ENCODE measurements around the gene BTN3A1. TPM values are rescaled to one million over a fixed set of nuclear protein-coding genes. Genes with fewer than 3 reads are reported as not detected.
"Not testable (repeated sequence)": the region's sequence is repeated elsewhere in the genome, so short reads cannot be mapped to it uniquely, and the experiment has no call there.

The BTN3A1 gene
- total RNA-seq, 1 donor from 2014 or later = 75.7 TPM

DNA sequence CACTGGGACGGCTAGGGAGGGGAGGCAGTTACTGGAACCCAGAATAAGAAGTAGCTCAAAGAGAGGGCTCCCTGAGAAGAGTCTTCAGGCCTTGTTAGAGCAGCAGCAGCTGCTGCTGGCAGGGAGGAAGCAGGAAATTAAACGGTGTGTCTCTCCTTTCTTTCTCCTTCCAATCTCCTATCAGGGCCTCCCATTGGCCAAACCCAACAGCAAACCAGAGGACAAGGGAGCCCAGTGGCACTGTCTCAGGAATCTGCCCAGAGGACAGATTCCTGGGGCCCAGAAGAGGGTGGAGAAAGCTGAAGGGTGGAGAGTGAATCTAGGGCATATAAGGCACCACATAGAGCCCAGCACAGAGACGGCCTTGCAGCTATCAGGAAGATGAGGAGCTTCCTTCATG, 10.2 kb downstream of the BTN3A1 start:
- intact Hi-C loops (cut with micrococcal nuclease) = no loop called here

- intact Hi-C loops (cut with micrococcal nuclease) = no loop called here
These were observed 10.9 kb downstream of the BTN3A1 start for GRCh38 chr6:26412954-26413353.

GRCh38 chr6:26414281-26414680, 12.2 kb downstream of the BTN3A1 start:
- intact Hi-C loops (cut with micrococcal nuclease) = no loop called here

DNA sequence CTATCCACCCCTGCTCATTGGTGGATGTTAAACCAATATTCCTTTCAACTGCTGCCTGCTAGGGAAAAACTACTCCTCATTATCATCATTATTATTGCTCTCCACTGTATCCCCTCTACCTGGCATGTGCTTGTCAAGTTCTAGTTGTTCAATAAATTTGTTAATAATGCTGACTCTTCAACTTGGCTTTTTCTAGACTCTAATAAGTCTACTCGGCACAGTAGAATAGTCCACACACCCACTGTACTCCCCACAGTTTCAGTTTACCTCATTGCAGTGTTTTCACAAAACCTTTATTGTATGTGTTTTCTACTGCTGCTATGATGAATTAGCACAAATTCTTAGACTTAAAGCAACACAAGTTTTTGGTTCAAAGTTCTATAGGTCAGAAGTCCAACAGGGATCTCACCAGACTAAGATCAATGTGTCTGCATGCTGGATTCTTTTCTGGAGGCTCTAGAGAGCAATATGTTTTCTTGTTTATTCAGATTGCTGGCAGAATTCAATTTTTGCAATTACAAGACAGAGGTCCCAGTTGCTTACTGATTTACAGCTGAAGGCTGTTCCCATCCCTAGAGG, 13.1 kb downstream of the BTN3A1 start:
- intact Hi-C loops (cut with micrococcal nuclease) = no loop called here

- intact Hi-C loops (cut with micrococcal nuclease) = no loop called here
These were observed 13.7 kb downstream of the BTN3A1 start for GRCh38 chr6:26415791-26416190.

- intact Hi-C loops (cut with micrococcal nuclease) = no loop called here
These were observed 14.2 kb downstream of the BTN3A1 start for GRCh38 chr6:26416288-26416687.

- intact Hi-C loops (cut with micrococcal nuclease) = not testable (repeated sequence)
These were observed 16.0 kb downstream of the BTN3A1 start for GRCh38 chr6:26418077-26418476.

DNA sequence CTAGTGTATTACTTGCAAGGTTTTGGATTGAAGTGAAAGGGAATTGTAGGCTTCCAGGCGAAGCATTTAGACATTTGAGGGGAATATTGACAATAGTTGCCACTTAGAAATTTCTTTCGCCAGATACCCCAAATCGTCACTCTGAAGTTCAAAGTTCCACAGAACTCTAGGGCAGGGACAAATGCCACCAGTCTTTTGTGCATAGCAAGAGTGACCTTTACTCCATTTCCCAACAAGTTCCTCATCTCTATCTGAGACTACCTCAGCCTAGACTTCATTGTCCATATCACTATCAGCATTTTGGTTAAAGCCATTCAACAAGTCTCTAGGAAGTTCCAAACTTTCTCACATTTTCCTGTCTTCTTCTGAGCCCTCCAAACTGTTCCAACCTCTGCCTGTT, 16.7 kb downstream of the BTN3A1 start:
- intact Hi-C loops (cut with micrococcal nuclease) = not testable (repeated sequence)

DNA sequence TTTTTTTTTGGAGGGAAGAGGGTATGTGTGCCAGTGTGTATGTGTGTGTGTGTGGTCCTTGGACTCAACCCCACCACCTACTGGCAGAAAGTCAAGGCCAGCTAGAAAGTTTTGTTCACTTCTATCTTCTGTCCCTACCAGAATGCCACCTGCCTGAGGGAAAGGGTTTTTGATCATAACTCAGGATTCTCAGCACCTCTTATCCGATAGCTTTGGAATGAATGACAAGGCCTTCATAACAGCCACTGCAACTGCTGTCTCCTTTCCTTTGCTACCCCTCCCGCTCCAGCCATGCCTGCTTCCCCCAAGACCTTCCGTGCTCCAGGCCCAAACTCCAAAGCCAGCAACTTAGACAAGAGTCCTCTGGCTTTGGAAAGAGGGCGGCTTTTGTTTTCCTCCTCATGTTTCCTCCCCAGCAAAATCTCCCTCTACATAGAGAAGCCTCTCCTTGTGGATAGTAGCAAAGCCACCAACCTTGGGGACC, 18.7 kb downstream of the BTN3A1 start:
- intact Hi-C loops (cut with micrococcal nuclease) = loop anchor here (2.0 kb wide), 2 partner anchors 18 to 20 kb away; partner anchors contain the start of genes BTN3A1 and BTN3A3

GRCh38 chr6:26421259-26422144, 19.4 kb downstream of the BTN3A1 start:
- intact Hi-C loops (cut with micrococcal nuclease) = loop anchor here (2.0 kb wide), 2 partner anchors 19 kb away; partner anchors contain the start of genes BTN3A1 and BTN3A3

DNA sequence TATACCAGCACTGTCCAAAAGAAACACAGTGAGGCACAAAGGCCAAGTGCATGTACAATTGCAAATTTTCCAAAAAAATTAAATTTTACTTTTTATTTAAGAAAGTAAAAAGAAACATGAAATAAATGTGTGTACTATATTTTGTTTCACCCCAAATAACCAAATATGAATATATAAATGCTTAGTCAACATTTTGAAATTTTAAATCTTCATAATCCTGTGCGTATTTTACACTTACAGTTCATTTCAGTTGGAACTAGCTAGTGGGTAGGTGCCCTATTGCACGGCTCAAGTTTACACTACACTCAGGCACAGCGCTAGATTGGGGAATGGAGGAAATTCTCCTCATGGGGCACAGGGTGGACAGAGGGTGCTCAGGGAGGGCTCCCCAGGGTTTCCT, 20.3 kb downstream of the BTN3A1 start:
- intact Hi-C loops (cut with micrococcal nuclease) = no loop called here

DNA sequence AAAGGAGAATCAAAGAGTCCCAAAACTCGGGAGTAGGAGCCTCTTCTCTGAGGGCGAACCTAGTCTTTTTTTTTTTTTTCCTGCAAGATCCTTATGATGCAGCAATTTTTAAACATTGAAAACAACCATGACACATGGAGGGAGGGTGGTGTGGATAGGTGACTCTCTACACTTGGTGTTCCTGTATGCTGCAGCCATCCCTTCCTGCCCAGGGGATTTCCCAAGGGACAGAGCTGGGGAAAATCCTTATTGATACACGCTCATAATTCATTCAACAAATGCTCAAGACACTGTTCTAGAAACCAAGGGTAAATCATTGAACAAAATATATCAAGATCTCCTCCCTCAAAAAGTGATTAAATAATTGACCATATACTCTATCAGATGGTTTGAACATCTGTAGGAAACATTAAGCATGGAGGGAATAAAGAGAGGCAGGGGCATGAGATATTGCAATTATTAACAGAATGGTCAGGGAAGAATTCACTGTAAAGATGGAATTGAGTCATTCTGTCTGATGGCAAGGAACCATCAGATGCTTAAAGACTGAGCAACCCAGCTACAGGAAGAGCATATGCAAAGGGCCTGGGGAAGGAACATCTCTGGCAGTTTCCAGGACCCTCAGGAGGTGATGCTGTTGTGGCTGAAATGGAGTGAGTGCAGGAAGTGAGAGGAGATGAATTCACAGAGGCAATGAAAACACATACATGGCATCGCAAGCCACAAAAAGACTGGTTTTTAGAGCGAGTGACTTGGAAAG, 24.8 kb downstream of the BTN3A1 start:
- intact Hi-C loops (cut with micrococcal nuclease) = no loop called here

DNA sequence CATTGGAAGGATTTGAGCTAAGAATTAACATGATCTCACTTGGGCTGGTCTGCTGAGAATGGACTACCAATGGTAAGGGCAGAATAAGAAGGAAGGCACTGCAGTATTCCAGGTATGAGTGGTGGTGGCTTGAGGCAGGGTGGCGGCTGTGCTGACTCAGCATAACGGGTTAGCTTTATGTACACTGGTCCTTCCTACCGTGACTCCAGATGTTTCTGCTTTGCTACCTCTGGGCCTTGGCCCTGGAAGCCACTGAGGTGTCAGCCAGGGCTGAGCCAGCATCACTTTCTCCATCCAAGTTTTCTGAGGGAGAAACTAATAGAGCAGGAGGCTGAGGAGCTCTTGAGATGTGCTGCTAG, 25.4 kb downstream of the BTN3A1 start:
- intact Hi-C loops (cut with micrococcal nuclease) = no loop called here

DNA sequence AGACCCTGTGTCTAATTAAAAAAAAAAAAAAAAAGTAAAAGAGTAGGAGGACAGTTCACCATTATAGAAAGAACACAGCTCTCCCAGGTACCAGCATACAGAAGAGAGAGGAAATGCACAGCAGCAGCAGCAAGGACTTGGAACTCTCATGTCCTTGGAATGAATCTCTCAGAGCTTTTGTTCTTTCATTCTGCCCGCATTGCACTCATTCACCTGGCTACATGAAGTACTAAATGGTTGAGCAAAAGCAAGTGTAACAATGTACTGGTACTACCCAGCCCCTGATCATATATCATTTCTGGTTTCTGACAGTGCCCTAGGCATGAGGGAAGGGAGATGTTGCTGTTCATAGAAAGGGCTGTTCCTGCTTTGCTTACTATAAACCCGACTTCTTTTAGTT, 26.1 kb downstream of the BTN3A1 start:
- intact Hi-C loops (cut with micrococcal nuclease) = no loop called here

GRCh38 chr6:26430787-26431186, 28.7 kb downstream of the BTN3A1 start:
- intact Hi-C loops (cut with micrococcal nuclease) = no loop called here

- intact Hi-C loops (cut with micrococcal nuclease) = no loop called here
These were observed 29.4 kb downstream of the BTN3A1 start for GRCh38 chr6:26431258-26432172.

- intact Hi-C loops (cut with micrococcal nuclease) = no loop called here
These were observed 30.6 kb downstream of the BTN3A1 start for GRCh38 chr6:26432627-26433201.

- intact Hi-C loops (cut with micrococcal nuclease) = not testable (repeated sequence)
These were observed 31.6 kb downstream of the BTN3A1 start for GRCh38 chr6:26433680-26434079.

- intact Hi-C loops (cut with micrococcal nuclease) = no loop called here
These were observed 33.9 kb downstream of the BTN3A1 start for GRCh38 chr6:26436018-26436417.

DNA sequence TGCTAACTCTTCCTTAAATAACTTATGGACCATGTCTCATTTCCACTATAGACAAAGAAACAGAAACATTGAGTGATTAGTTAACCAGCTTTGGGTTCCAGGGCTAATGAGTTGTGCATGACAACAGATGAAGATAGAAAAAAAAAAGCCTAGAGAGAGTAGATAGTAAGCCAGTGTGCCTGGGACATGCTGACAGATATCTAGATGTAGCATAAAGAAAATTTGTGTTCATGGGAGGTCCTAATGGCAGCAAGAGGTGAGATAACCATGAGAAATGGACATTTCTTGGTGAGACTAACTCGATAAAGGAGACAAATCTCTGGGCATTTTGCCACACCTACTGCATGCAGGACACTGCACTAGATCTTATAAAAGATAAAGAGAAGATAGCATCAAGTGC, 35.5 kb downstream of the BTN3A1 start:
- intact Hi-C loops (cut with micrococcal nuclease) = no loop called here

All from T-helper 2 cell treated with Interferon-gamma antibody and Interleukin-4, amounts not matched to agents 100 ng/mL and 5 ng/mL, for 36 hours (primary cell).